Heart right ventricle (tissue), 16 donors: ENCODE data around the gene LRP11. TPM values are rescaled to one million over a fixed set of nuclear protein-coding genes. Genes with fewer than 3 reads are reported as not detected.

Experiments used
- ATAC-seq, 8 donors: fragments of 200-7000 bp; cut with Tn5 transposase; one replicate each; pipeline ENCODE4 v1.9.1; 2020; ENCODE audit warnings: mild to moderate bottlenecking in 8 of 8, moderate library complexity in 8 of 8, moderate number of reproducible peaks in 1 of 8
- DNase-seq, 2 donors: peaks; one replicate each; pipeline ENCODE4 v3.0.0-alpha.2; 2020
- H3K27ac ChIP-seq, 10 donors: fragments of 200-600 bp; sonication (generic) in 2 of 10; one replicate each; pipeline versions ENCODE4 v1.5.0 to v1.8.0; 2020 to 2022; ENCODE audit warnings: mild to moderate bottlenecking in 3 of 10
- H3K27me3 ChIP-seq, 7 donors: fragments of 200-600 bp; one replicate each; pipeline ENCODE4 v1.8.0; 2021 to 2022; ENCODE audit warnings: mild to moderate bottlenecking in 2 of 7
- H3K36me3 ChIP-seq, 9 donors: fragments of 200-600 bp; sonication (generic) in 1 of 9; one replicate each; pipeline versions ENCODE4 v1.5.0 to v1.8.0; 2020 to 2022; ENCODE audit warnings: mild to moderate bottlenecking in 2 of 9
- H3K4me1 ChIP-seq, 9 donors: fragments of 200-600 bp; sonication (generic) in 1 of 9; one replicate each; pipeline versions ENCODE4 v1.5.0 to v1.8.0; 2020 to 2022; ENCODE audit warnings: mild to moderate bottlenecking in 4 of 9
- H3K4me3 ChIP-seq, 10 donors: fragments of 200-600 bp; sonication (generic) in 2 of 10; one replicate each; pipeline versions ENCODE4 v1.5.0 to v1.8.0; 2020 to 2022; ENCODE audit warnings: mild to moderate bottlenecking in 7 of 10, moderate library complexity in 2 of 10
- H3K9me3 ChIP-seq, 11 donors: fragments of 200-600 bp in 10 of 11; sonication (generic) in 2 of 11; one replicate each; pipeline versions ENCODE4 v1.5.0 to v1.8.0; 2013 to 2022; ENCODE audit warnings: mild to moderate bottlenecking in 2 of 11, control low read depth in 1 of 11, moderate library complexity in 1 of 11
- WGBS, 2 donors: extraction: QIAGEN DNeasy Blood & Tissue Kit; methylation state at CpG; one replicate each; pipeline ENCODE4 v1.1.7; 2013; ENCODE audit warnings: inconsistent platforms in 1 of 2; 5-methylcytosine and 5-hydroxymethylcytosine counted together
- intact Hi-C, 10 donors: fragments of 100-400 bp; cut with DNase I; formaldehyde crosslinking; loops; one replicate each; pipeline versions ENCODE4 v1.11.1 to v1.14.2; 2022
- polyA plus RNA-seq, 2 donors: library from polyadenylated mRNA; stranded (reverse); fragments of 200-250 nt; gene quantifications; one replicate each; pipeline ENCODE4 v1.2.3, GENCODE V29; 2013
- total RNA-seq, 10 donors: library from RNA; stranded (reverse); fragmentation: NEBNext Ultra II Directional in 3 of 10; extraction: Animal tissue kit (Norgen Biotek cat#: 25700) in 3 of 10; gene quantifications; one replicate each; pipeline versions ENCODE4 v1.2.1 to v1.2.4, GENCODE V29; 2021 to 2023
- TF ChIP-seq, protein P1 (sequence below), 9 donors: fragments of 200-600 bp; sonication (generic) in 2 of 9; IDR thresholded peaks; one replicate each; pipeline versions ENCODE4 v1.5.0 to v1.8.0; 2021 to 2022; ENCODE audit warnings: antibody characterized with exemption in 9 of 9, mild to moderate bottlenecking in 5 of 9, moderate library complexity in 1 of 9
- donor health status: Arrhythmogenic right ventricular cardiomyopathy.
- donor health status: ischemic (EF 13 %, LVEDD 7.1; RV severe dilation, severe dysfunction).
- donor health status: healthy with polysubstance abuse.
- donor health status: DM: no; HTN: yes; CAD: no.
- donor health status: DM: no; HTN: no; CAD: no.
- donor health status: ischemic (EF 25% LVEDD 6.9; RV normal size, moderate dysfunction).
- donor health status: ischemic (EF 25% LVEDD 5.7; RV mildly dilated, moderate dysfunction).
- donor health status: healthy.
- donor health status: DM: yes; HTN: yes; CAD: no.
- donor health status: Ischemic cardiomyopathy.
- donor health status: ischemic (EF 35%, LVEDD 5.7; RV mildly dilated, moderate dysfunction).
- donor health status: nonischemic (EF 11% LVEDD 7.7; RV severe dilation, severe dysfunction).
- donor health status: DM: yes; HTN: yes; CAD: no.
- donor health status: PGD.
- donor health status: ischemic (EF 29% LVEDD 5.4; RV normal size, mild dysfunction).
- donor health status: nonischemic (EF 23%, LVEDD 6.1; RV moderate dilation, normal function).

Gene LRP11
- total and polyA plus RNA-seq, 12 donors, result 0.51 to 21.0 (median 14.6) TPM

DNA sequence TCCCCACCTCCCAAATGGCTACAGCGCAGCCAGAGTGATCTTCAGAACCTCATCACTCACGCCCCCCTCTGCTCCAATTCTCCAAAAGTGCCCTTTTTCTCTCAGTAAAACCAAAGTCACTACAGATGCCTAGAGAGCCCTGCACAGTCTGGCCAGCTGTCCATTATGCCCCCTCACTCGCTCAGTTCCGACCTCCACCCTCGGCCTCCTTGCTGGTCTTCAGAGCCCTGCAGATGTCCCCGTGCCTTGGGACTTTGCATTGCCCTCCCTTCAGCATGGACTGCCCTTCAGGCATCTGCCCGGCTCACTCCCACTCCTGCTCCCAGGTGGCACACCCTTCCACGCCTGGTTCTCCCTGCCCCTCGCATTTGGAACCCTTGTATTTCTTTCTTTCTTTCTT, 34.8 kb upstream of the LRP11 start:
- intact Hi-C loops, result no loop called here
- Histone ChIP-seq H3K27me3 (no peaks in the 10 kb centered on the region), H3K4me1 (peaks cover 6 to 35% (median 27%) of the 10 kb centered on the region in 9 donors), H3K4me3 (no peak overlapping the region), H3K27ac (no peak overlapping the region), H3K9me3 (no peaks in the 10 kb centered on the region), H3K36me3 (no peaks in the 10 kb centered on the region)
- ATAC-seq (no peak), DNase-seq (no peak)
- TF ChIP-seq, protein P1, sequence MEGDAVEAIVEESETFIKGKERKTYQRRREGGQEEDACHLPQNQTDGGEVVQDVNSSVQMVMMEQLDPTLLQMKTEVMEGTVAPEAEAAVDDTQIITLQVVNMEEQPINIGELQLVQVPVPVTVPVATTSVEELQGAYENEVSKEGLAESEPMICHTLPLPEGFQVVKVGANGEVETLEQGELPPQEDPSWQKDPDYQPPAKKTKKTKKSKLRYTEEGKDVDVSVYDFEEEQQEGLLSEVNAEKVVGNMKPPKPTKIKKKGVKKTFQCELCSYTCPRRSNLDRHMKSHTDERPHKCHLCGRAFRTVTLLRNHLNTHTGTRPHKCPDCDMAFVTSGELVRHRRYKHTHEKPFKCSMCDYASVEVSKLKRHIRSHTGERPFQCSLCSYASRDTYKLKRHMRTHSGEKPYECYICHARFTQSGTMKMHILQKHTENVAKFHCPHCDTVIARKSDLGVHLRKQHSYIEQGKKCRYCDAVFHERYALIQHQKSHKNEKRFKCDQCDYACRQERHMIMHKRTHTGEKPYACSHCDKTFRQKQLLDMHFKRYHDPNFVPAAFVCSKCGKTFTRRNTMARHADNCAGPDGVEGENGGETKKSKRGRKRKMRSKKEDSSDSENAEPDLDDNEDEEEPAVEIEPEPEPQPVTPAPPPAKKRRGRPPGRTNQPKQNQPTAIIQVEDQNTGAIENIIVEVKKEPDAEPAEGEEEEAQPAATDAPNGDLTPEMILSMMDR (IDR thresholded peaks at IDR 0.05), result no peak
- WGBS, 2 donors, result 95 to 96% methylated on average over 9 of the region's 9 CpGs

DNA sequence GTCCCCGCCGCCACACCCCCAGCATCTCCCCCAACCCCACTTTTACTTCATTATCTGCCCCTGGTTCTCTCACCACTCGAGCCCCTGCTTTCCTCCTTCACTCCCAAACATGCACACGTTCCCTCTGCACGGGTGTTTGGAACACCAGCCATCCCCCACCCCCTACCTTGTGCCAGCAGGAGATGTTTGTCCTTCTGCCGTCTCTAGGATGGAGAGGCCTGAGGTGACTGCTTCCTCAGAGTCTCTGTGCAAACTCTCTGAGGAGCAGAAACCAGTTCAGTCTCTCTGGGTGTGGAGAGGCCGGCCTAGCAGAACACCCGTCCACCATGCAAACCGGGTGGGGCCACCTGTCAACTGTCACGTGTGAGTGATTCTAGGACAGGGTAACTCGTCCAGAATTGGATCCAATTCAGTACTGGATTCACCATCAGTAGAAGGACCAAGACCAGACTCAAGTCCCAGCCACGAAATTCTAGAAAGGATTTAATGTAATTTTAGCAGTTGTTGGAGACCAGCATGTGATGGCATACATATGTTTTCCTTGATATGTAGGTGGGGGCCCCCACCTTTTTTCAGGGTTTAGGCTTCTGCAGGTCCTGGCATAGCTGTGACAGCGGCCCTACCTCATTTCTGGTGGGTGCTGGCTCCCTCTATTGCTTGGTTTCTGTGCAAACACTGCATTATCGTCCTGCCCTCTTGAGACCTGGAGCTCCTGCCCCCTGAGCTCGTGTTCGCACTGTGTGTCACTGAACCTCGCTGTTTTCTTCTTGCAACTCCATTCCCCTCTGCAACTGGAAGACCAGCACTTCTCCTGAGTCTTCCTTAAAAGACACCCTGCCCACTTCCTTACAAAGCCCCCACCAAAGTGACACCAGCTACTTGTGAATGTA, 33.9 kb upstream of the LRP11 start, which contains the start of gene RAET1E:
Gene RAET1E, minus strand, starts transcription at position 259 of the 890 bp plus-strand sequence. CDS start 7,212 bp downstream, outside the sequence.
- no peak for DNase-seq

DNA sequence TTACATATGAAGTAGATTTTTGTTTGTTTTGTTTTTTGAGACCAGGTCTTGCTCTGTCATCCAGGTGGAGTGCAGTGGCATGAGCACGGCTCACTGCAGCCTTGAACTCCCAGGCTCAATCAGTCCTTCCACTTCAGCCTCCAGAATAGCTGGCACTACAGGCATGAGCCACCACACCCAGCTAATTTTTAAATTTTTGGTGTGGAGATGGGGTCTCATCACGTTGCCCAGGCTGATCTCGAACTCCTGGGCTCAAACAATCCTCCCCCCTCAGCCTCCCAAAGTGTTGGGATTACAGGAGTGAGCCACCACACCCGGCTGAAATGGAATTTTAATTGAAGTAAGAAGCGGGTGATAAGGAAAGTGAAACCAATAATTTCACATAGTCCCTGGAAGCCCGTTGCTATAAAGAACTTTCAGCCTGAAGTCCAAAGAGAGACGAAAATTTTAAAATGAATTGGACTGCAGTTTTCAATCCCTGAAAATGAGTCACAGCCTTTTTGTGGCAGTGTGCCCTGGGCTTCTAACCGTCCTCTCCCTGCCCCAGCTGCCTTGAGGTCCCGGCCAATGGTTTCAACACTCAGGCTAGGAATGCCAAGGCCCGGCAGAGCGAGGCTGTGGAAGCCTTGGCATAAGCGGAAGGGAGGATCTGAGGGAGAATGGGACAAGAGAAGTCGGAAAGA, 33.0 kb upstream of the LRP11 start:
- Histone ChIP-seq H3K27ac (peak overlapping the region in 9 of 10 donors; percentile 50 to 83 (median 70)), H3K9me3 (no peaks in the 10 kb centered on the region), H3K27me3 (no peaks in the 10 kb centered on the region), H3K4me3 (peak overlapping the region in 6 of 10 donors; percentile 11 to 30 (median 19)), H3K4me1 (peaks cover 6 to 35% (median 27%) of the 10 kb centered on the region in 9 donors), H3K36me3 (no peaks in the 10 kb centered on the region)
- 50 to 68% methylated on average over 13 of the region's 13 CpGs for WGBS, 2 donors
- ATAC-seq, result peak; percentile 71 to 93 (median 78)
- intact Hi-C loops, result loop anchor here in 2 of 10 donors (2.0 kb wide), 2 partner anchors 28 to 32 kb away; partner anchors contain the start of gene LRP11 (in 1 of the 2)
- TF ChIP-seq, protein P1 (IDR thresholded peaks at IDR 0.05), result no peak
- DNase-seq, result peak; percentile 79

More for the DNA sequence above, 33.9 kb upstream of the LRP11 start, which contains the start of gene RAET1E:
- 76 to 84% methylated on average over 17 of the region's 17 CpGs for WGBS, 2 donors
- peaks cover 6 to 35% (median 27%) of the 10 kb centered on the region in 9 donors for H3K4me1 ChIP-seq
- peak within 1 kb of the TSS in 9 of 10 donors; percentile 50 to 83 (median 70) for H3K27ac ChIP-seq
- H3K4me3 ChIP-seq, result peak within 1 kb of the TSS in 6 of 10 donors; percentile 11 to 30 (median 19)
- intact Hi-C loops, result loop anchor here in 2 of 10 donors (2.0 kb wide), 2 partner anchors 27 to 33 kb away; partner anchors contain the start of gene LRP11 (in 1 of the 2)
- TF ChIP-seq, protein P1 (IDR thresholded peaks at IDR 0.05), result no peak
- H3K27me3 ChIP-seq, result no peaks in the 10 kb centered on the region
- ATAC-seq, result peak in 1 of 8 donors; percentile 8
- no peaks in the 10 kb centered on the region for H3K9me3 ChIP-seq
- H3K36me3 ChIP-seq, result no peaks in the 10 kb centered on the region

DNA sequence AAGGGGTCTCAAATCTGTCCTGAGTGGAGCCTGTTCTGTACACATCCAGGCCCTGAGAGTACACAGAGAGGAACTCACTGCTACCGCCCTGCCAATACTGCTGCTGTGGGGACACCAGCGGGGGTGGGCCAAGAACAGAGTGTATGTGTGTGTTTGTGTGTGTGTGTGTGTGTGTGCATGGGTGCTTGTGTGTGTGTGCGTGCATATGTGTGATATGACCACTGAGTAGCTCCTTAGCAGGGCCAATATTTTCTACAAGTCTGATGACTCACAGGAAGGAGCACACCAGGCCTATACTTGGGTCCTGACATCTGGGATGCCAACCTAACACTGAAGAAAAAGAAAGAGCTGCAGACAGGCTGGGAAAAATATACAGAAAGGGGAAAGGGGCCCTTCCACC, 32.3 kb upstream of the LRP11 start:
- TF ChIP-seq, protein P1 (IDR thresholded peaks at IDR 0.05), result no peak
- H3K36me3 ChIP-seq, result no peaks in the 10 kb centered on the region
- peaks cover 6 to 35% (median 27%) of the 10 kb centered on the region in 9 donors for H3K4me1 ChIP-seq
- WGBS, 2 donors, result 89 to 95% methylated on average over 3 of the region's 3 CpGs
- no peaks in the 10 kb centered on the region for H3K27me3 ChIP-seq
- peak overlapping the region in 8 of 10 donors; percentile 51 to 83 (median 72) for H3K27ac ChIP-seq
- no peaks in the 10 kb centered on the region for H3K9me3 ChIP-seq
- ATAC-seq, result peak in 4 of 8 donors; percentile 12 to 35 (median 20)
- DNase-seq, result no peak
- intact Hi-C loops, result loop anchor here in 2 of 10 donors (2.0 kb wide), 2 partner anchors 28 to 32 kb away; partner anchors contain the start of gene LRP11 (in 1 of the 2)
- H3K4me3 ChIP-seq, result peak overlapping the region in 1 of 10 donors; percentile 30
